ENCODE measurements around the gene ANO6.
"Not testable (repeated sequence)": the region's sequence is repeated elsewhere in the genome, so short reads cannot be mapped to it uniquely, and the experiment has no call there.

Gene ANO6

GRCh38 chr12:45397499-45397898, 181.6 kb downstream of the ANO6 start:
- not testable (repeated sequence) for DNase-seq

- no peak for DNase-seq
Measured at GRCh38 chr12:45398552-45398951, 182.7 kb downstream of the ANO6 start.

GRCh38 chr12:45400991-45401390, 185.1 kb downstream of the ANO6 start:
- no peak for DNase-seq

- no peak for DNase-seq
Measured at GRCh38 chr12:45402288-45402687, 186.4 kb downstream of the ANO6 start.

- no peak for DNase-seq
Measured at GRCh38 chr12:45406988-45407850, 191.3 kb downstream of the ANO6 start.

GRCh38 chr12:45407981-45408728, 192.3 kb downstream of the ANO6 start:
- no peak for DNase-seq

GRCh38 chr12:45408729-45409114, 192.8 kb downstream of the ANO6 start:
- no peak for DNase-seq

- no peak for DNase-seq
Measured at GRCh38 chr12:45409966-45410365, 194.1 kb downstream of the ANO6 start.

GRCh38 chr12:45411626-45412025, 195.7 kb downstream of the ANO6 start:
- DNase-seq: no peak

- peak in 1 of 56 donors; percentile 45 for DNase-seq
Measured at GRCh38 chr12:45415393-45415817, 199.5 kb downstream of the ANO6 start.

- DNase-seq: no peak
Measured at GRCh38 chr12:45416126-45416525, 200.2 kb downstream of the ANO6 start.

- no peak for DNase-seq
Measured at GRCh38 chr12:45418520-45418919, 202.6 kb downstream of the ANO6 start.

GRCh38 chr12:45419317-45419814, 203.5 kb downstream of the ANO6 start:
- DNase-seq: no peak

GRCh38 chr12:45421736-45422135, 205.8 kb downstream of the ANO6 start:
- no peak for DNase-seq

GRCh38 chr12:45423931-45424330, 208.0 kb downstream of the ANO6 start:
- DNase-seq: no peak

- DNase-seq: no peak
Measured at GRCh38 chr12:45425426-45425825, 209.5 kb downstream of the ANO6 start.

- DNase-seq: no peak
Measured at GRCh38 chr12:45426294-45426693, 210.4 kb downstream of the ANO6 start.

- no peak for DNase-seq
Measured at GRCh38 chr12:45427042-45427441, 211.1 kb downstream of the ANO6 start.

- DNase-seq: no peak
Measured at GRCh38 chr12:45429831-45430230, 213.9 kb downstream of the ANO6 start.

GRCh38 chr12:45431126-45431525, 215.2 kb downstream of the ANO6 start:
- no peak for DNase-seq

- DNase-seq: no peak
Measured at GRCh38 chr12:45432710-45433109, 216.8 kb downstream of the ANO6 start.

GRCh38 chr12:45433441-45433868, 217.6 kb downstream of the ANO6 start:
- no peak for DNase-seq
